Measurements from ENCODE around the gene BICDL2. TPM values are rescaled to one million over a fixed set of nuclear protein-coding genes. Genes with fewer than 3 reads are reported as not detected.
"Not testable (repeated sequence)": the region's sequence is repeated elsewhere in the genome, so short reads cannot be mapped to it uniquely, and the experiment has no call there.

Gene BICDL2
- total and polyA plus RNA-seq, 5 experiments from 2014 or later: not detected

- POLR2A ChIA-PET: interaction anchor here (0.5 to 17.1 kb wide), 5 partner anchors 8 to 57 kb away, joined by 3 to 261 read pairs (median 8); partner anchors contain the start of genes IL32 and ZSCAN10
- H3K9me3 Mint-ChIP-seq: peaks cover 0 to 7% (median 0%) of the 10 kb centered on the region in 9 donors
- H3K4me1 Mint-ChIP-seq: peaks cover 54 to 94% (median 88%) of the 10 kb centered on the region in 4 donors
- H3K27me3 Mint-ChIP-seq: no peaks in the 10 kb centered on the region
- no peak for ATAC-seq
- H3K36me3 Mint-ChIP-seq: peaks cover 4 to 17% (median 5%) of the 10 kb centered on the region in 3 donors
- peak overlapping the region; percentile 31 to 89 (median 82) for H3K4me3 Mint-ChIP-seq
- H3K27ac Mint-ChIP-seq: peak overlapping the region; percentile 92 to 100 (median 98)
- DNase-seq: no peak
Measured at GRCh38 chr16:3073448-3073847, 36.7 kb upstream of the BICDL2 start.

GRCh38 chr16:3072576-3073263, 36.0 kb upstream of the BICDL2 start:
- ATAC-seq (peak in 1 of 2 donors; percentile 29), DNase-seq (peak in 7 of 10 donors; percentile 21 to 74 (median 46))
- peak overlapping the region; percentile 92 to 100 (median 98) for H3K27ac Mint-ChIP-seq
- POLR2A ChIA-PET: interaction anchor here (0.5 to 17.1 kb wide), 6 partner anchors 9 to 58 kb away, joined by 3 to 261 read pairs (median 7); partner anchors contain the start of gene ZSCAN10
- not testable (repeated sequence) for H3K27me3 Mint-ChIP-seq, H3K9me3 Mint-ChIP-seq
- H3K4me3 Mint-ChIP-seq: peak overlapping the region in 7 of 10 donors; percentile 41 to 87 (median 78)
- peaks cover 53 to 94% (median 86%) of the 10 kb centered on the region in 4 donors for H3K4me1 Mint-ChIP-seq
- H3K36me3 Mint-ChIP-seq: peaks cover 1 to 24% (median 3%) of the 10 kb centered on the region in 3 donors

- H3K27me3 Mint-ChIP-seq, ATAC-seq, H3K9me3 Mint-ChIP-seq, DNase-seq: not testable (repeated sequence)
- POLR2A ChIA-PET: interaction anchor here (2.2 to 17.1 kb wide), 4 partner anchors 10 to 57 kb away, joined by 7 to 261 read pairs (median 8); partner anchors contain the start of gene ZSCAN10
- Mint-ChIP-seq H3K4me3 (peak overlapping the region in 8 of 10 donors; percentile 29 to 75 (median 60)), H3K4me1 (peaks cover 57 to 95% (median 85%) of the 10 kb centered on the region in 4 donors), H3K27ac (peak overlapping the region; percentile 66 to 100 (median 91)), H3K36me3 (peaks cover 0 to 30% (median 4%) of the 10 kb centered on the region in 3 donors)
Measured at GRCh38 chr16:3072148-3072547, 35.4 kb upstream of the BICDL2 start.

GRCh38 chr16:3071655-3072054, 34.9 kb upstream of the BICDL2 start:
- ATAC-seq (no peak), DNase-seq (no peak)
- Mint-ChIP-seq H3K9me3 (peaks cover 0 to 2% (median 0%) of the 10 kb centered on the region in 9 donors), H3K27ac (peak overlapping the region; percentile 66 to 100 (median 91)), H3K4me1 (peaks cover 58 to 95% (median 80%) of the 10 kb centered on the region in 4 donors), H3K4me3 (peak overlapping the region in 9 of 10 donors; percentile 29 to 75 (median 56)), H3K27me3 (no peaks in the 10 kb centered on the region), H3K36me3 (peaks cover 0 to 32% (median 4%) of the 10 kb centered on the region in 3 donors)
- POLR2A ChIA-PET: interaction anchor here (0.6 to 17.1 kb wide), 7 partner anchors 9 to 57 kb away, joined by 3 to 261 read pairs (median 8); partner anchors contain the start of gene ZSCAN10

- ATAC-seq (no peak), DNase-seq (no peak)
- H3K4me1 Mint-ChIP-seq: peaks cover 53 to 94% (median 72%) of the 10 kb centered on the region in 4 donors
- H3K36me3 Mint-ChIP-seq: peaks cover 5 to 34% (median 6%) of the 10 kb centered on the region in 3 donors
- no peaks in the 10 kb centered on the region for H3K9me3 Mint-ChIP-seq
- no peaks in the 10 kb centered on the region for H3K27me3 Mint-ChIP-seq
- POLR2A ChIA-PET: interaction anchor here (1.0 to 17.1 kb wide), 7 partner anchors 8 to 78 kb away, joined by 3 to 261 read pairs (median 8); partner anchors contain the start of gene ZSCAN10
- peak overlapping the region in 5 of 10 donors; percentile 18 to 73 (median 52) for H3K4me3 Mint-ChIP-seq
- peak overlapping the region; percentile 56 to 100 (median 91) for H3K27ac Mint-ChIP-seq
Measured at GRCh38 chr16:3070608-3071111, 33.9 kb upstream of the BICDL2 start.

GRCh38 chr16:3069146-3069545, 32.4 kb upstream of the BICDL2 start:
- H3K4me3 Mint-ChIP-seq: peak overlapping the region; percentile 9 to 73 (median 46)
- peak overlapping the region; percentile 81 to 100 (median 91) for H3K27ac Mint-ChIP-seq
- not testable (repeated sequence) for H3K9me3 Mint-ChIP-seq, H3K27me3 Mint-ChIP-seq, ATAC-seq, DNase-seq
- H3K36me3 Mint-ChIP-seq: peaks cover 7 to 36% (median 9%) of the 10 kb centered on the region in 3 donors
- POLR2A ChIA-PET: interaction anchor here (0.7 to 17.1 kb wide), 4 partner anchors 10 to 61 kb away, joined by 3 to 278 read pairs (median 149); partner anchors contain the start of genes ZNF213 and ZSCAN10
- H3K4me1 Mint-ChIP-seq: peaks cover 45 to 86% (median 72%) of the 10 kb centered on the region in 4 donors

- no peak for ATAC-seq
- H3K4me3 Mint-ChIP-seq: peak overlapping the region; percentile 89 to 100 (median 98)
- no peak for DNase-seq
- H3K27me3 Mint-ChIP-seq: no peaks in the 10 kb centered on the region
- peaks cover 7 to 36% (median 9%) of the 10 kb centered on the region in 3 donors for H3K36me3 Mint-ChIP-seq
- H3K27ac Mint-ChIP-seq: peak overlapping the region; percentile 88 to 100 (median 97)
- no peaks in the 10 kb centered on the region for H3K9me3 Mint-ChIP-seq
- peaks cover 42 to 85% (median 71%) of the 10 kb centered on the region in 4 donors for H3K4me1 Mint-ChIP-seq
- POLR2A ChIA-PET: interaction anchor here (0.7 to 17.1 kb wide), 6 partner anchors 8 to 61 kb away, joined by 3 to 278 read pairs (median 96); partner anchors contain the start of genes ZNF213 and ZSCAN10
Measured at GRCh38 chr16:3068487-3068886, 31.7 kb upstream of the BICDL2 start.

GRCh38 chr16:3066440-3066748, 29.6 kb upstream of the BICDL2 start:
- POLR2A ChIA-PET: interaction anchor here (0.6 to 17.1 kb wide), 13 partner anchors 7 to 391 kb away, joined by 3 to 278 read pairs (median 11); partner anchors contain the start of genes ZNF213 and ZSCAN10
- Mint-ChIP-seq H3K27me3 (no peaks in the 10 kb centered on the region), H3K9me3 (no peaks in the 10 kb centered on the region), H3K27ac (peak overlapping the region; percentile 97 to 100 (median 98)), H3K36me3 (peaks cover 7 to 36% (median 9%) of the 10 kb centered on the region in 3 donors), H3K4me3 (peak overlapping the region; percentile 97 to 100 (median 100)), H3K4me1 (peaks cover 33 to 75% (median 72%) of the 10 kb centered on the region in 4 donors)
- ATAC-seq (peak in 1 of 2 donors; percentile 12), DNase-seq (no peak)

GRCh38 chr16:3065742-3066439, 29.1 kb upstream of the BICDL2 start:
- Mint-ChIP-seq H3K9me3 (no peaks in the 10 kb centered on the region), H3K36me3 (peaks cover 7 to 36% (median 9%) of the 10 kb centered on the region in 3 donors), H3K27me3 (no peaks in the 10 kb centered on the region), H3K4me3 (peak overlapping the region; percentile 97 to 100 (median 100)), H3K27ac (peak overlapping the region; percentile 97 to 100 (median 98)), H3K4me1 (peaks cover 30 to 72% (median 68%) of the 10 kb centered on the region in 4 donors)
- peak; percentile 51 to 54 for ATAC-seq
- POLR2A ChIA-PET: interaction anchor here (0.6 to 17.1 kb wide), 18 partner anchors 7 to 391 kb away, joined by 3 to 278 read pairs (median 6); partner anchors contain the start of genes ZNF213 and ZSCAN10
- peak in 3 of 10 donors; percentile 26 to 47 (median 40) for DNase-seq

GRCh38 chr16:3065069-3065741, 28.5 kb upstream of the BICDL2 start, which contains the start of gene IL32:
TSS of gene IL32 (plus strand) at chr16:3065640. CDS start at chr16:3065812, 172 bp downstream.
- H3K36me3 Mint-ChIP-seq: peaks cover 7 to 33% (median 9%) of the 10 kb centered on the region in 3 donors
- POLR2A ChIA-PET: interaction anchor here (0.6 to 17.1 kb wide), 12 partner anchors 9 to 94 kb away, joined by 3 to 278 read pairs (median 8); partner anchors contain the start of genes ZNF213 and ZSCAN10
- no peaks in the 10 kb centered on the region for H3K27me3 Mint-ChIP-seq
- DNase-seq (peak in 9 of 10 donors; percentile 38 to 73 (median 59)), ATAC-seq (peak; percentile 55)
- peak within 1 kb of the TSS; percentile 97 to 100 (median 98) for H3K27ac Mint-ChIP-seq
- H3K4me3 Mint-ChIP-seq: peak within 1 kb of the TSS; percentile 97 to 100 (median 100)
- H3K9me3 Mint-ChIP-seq: no peaks in the 10 kb centered on the region
- peaks cover 29 to 69% (median 63%) of the 10 kb centered on the region in 4 donors for H3K4me1 Mint-ChIP-seq
